ENCODE measurements around the gene KRT71. TPM values are rescaled to one million over a fixed set of nuclear protein-coding genes. Genes with fewer than 3 reads are reported as not detected.

KRT71 gene
- total RNA-seq, 4 donors from 2014 or later, result not detected

- no peaks in the 10 kb centered on the region for H3K9me3 ChIP-seq
- ATAC-seq, result no peak
- no peak for DNase-seq
- no peak overlapping the region for H3K27ac ChIP-seq
- intact Hi-C loops (cut with DNase I; ENCODE audit: low total_unique reads) (no loop called here), in situ Hi-C loops (cut with MboI; ENCODE audit: low sequenced_read_pairs in 4 of 4) (no loop called here)
- no peaks in the 10 kb centered on the region for H3K4me1 ChIP-seq
- no peaks in the 10 kb centered on the region for H3K27me3 ChIP-seq
- H3K36me3 ChIP-seq, result no peaks in the 10 kb centered on the region
- no peak overlapping the region for H3K4me3 ChIP-seq
- TF ChIP-seq POLR2A (IDR thresholded peaks at IDR 0.05) (no peak), CTCF (IDR thresholded peaks at IDR 0.05 in 4 of 5, conservative IDR thresholded peaks at IDR 0.05 in 1 of 5) (no peak)
These were observed 21.2 kb downstream of the KRT71 start for GRCh38 chr12:52531566-52532300.

GRCh38 chr12:52530905-52531304 is 22.0 kb downstream of the KRT71 start:
- Histone ChIP-seq H3K27me3 (no peaks in the 10 kb centered on the region), H3K4me1 (no peaks in the 10 kb centered on the region), H3K4me3 (no peak overlapping the region), H3K9me3 (no peaks in the 10 kb centered on the region), H3K27ac (no peak overlapping the region), H3K36me3 (no peaks in the 10 kb centered on the region)
- intact Hi-C loops (cut with DNase I; ENCODE audit: low total_unique reads), result no loop called here
- in situ Hi-C loops (cut with MboI; ENCODE audit: low sequenced_read_pairs in 4 of 4), result no loop called here
- TF ChIP-seq CTCF (IDR thresholded peaks at IDR 0.05 in 4 of 5, conservative IDR thresholded peaks at IDR 0.05 in 1 of 5) (no peak), POLR2A (IDR thresholded peaks at IDR 0.05) (no peak)
- DNase-seq, result no peak
- ATAC-seq, result no peak

- TF ChIP-seq POLR2A (IDR thresholded peaks at IDR 0.05) (no peak), CTCF (IDR thresholded peaks at IDR 0.05 in 4 of 5, conservative IDR thresholded peaks at IDR 0.05 in 1 of 5) (no peak)
- no peak overlapping the region for H3K4me3 ChIP-seq
- intact Hi-C loops (cut with DNase I; ENCODE audit: low total_unique reads) (no loop called here), in situ Hi-C loops (cut with MboI; ENCODE audit: low sequenced_read_pairs in 4 of 4) (no loop called here)
- ATAC-seq (no peak), DNase-seq (no peak)
- H3K27me3 ChIP-seq, result no peaks in the 10 kb centered on the region
- H3K36me3 ChIP-seq, result no peaks in the 10 kb centered on the region
- H3K9me3 ChIP-seq, result no peaks in the 10 kb centered on the region
- no peak overlapping the region for H3K27ac ChIP-seq
- no peaks in the 10 kb centered on the region for H3K4me1 ChIP-seq
These were observed 22.6 kb downstream of the KRT71 start for GRCh38 chr12:52530366-52530765.

GRCh38 chr12:52529846-52530245 is 23.1 kb downstream of the KRT71 start:
- no peaks in the 10 kb centered on the region for H3K4me1 ChIP-seq
- H3K9me3 ChIP-seq, result no peaks in the 10 kb centered on the region
- intact Hi-C loops (cut with DNase I; ENCODE audit: low total_unique reads), result no loop called here
- in situ Hi-C loops (cut with MboI; ENCODE audit: low sequenced_read_pairs in 4 of 4), result no loop called here
- H3K36me3 ChIP-seq, result no peaks in the 10 kb centered on the region
- ATAC-seq, result no peak
- DNase-seq, result no peak
- no peak overlapping the region for H3K4me3 ChIP-seq
- no peak for TF ChIP-seq POLR2A (IDR thresholded peaks at IDR 0.05)
- TF ChIP-seq CTCF (IDR thresholded peaks at IDR 0.05 in 4 of 5, conservative IDR thresholded peaks at IDR 0.05 in 1 of 5), result no peak
- no peak overlapping the region for H3K27ac ChIP-seq
- no peaks in the 10 kb centered on the region for H3K27me3 ChIP-seq

- Histone ChIP-seq H3K27me3 (no peaks in the 10 kb centered on the region), H3K9me3 (no peaks in the 10 kb centered on the region), H3K4me3 (no peak overlapping the region), H3K4me1 (no peaks in the 10 kb centered on the region), H3K36me3 (no peaks in the 10 kb centered on the region), H3K27ac (no peak overlapping the region)
- in situ Hi-C loops (cut with MboI; ENCODE audit: low sequenced_read_pairs in 4 of 4) (no loop called here), intact Hi-C loops (cut with DNase I; ENCODE audit: low total_unique reads) (no loop called here)
- DNase-seq (no peak), ATAC-seq (no peak)
- TF ChIP-seq POLR2A (IDR thresholded peaks at IDR 0.05), result no peak
- no peak for TF ChIP-seq CTCF (IDR thresholded peaks at IDR 0.05 in 4 of 5, conservative IDR thresholded peaks at IDR 0.05 in 1 of 5)
These were observed 23.5 kb downstream of the KRT71 start for GRCh38 chr12:52529417-52529816.
